ENCODE measurements around the gene ADAMTS12. TPM values are rescaled to one million over a fixed set of nuclear protein-coding genes. Genes with fewer than 3 reads are reported as not detected.

The ADAMTS12 gene
- total RNA-seq, 1 experiment from 2014 or later, result 1.2 TPM

- Mint-ChIP-seq H3K27ac (ENCODE audit: unreplicated experiment) (no peak overlapping the region), H3K9me3 (ENCODE audit: low read depth, unreplicated experiment) (no peaks in the 10 kb centered on the region), H3K36me3 (ENCODE audit: insufficient read depth, unreplicated experiment) (no peaks in the 10 kb centered on the region), H3K4me3 (ENCODE audit: low read depth, unreplicated experiment) (no peak overlapping the region), H3K27me3 (ENCODE audit: unreplicated experiment) (peaks cover 16% of the 10 kb centered on the region), H3K4me1 (ENCODE audit: low read depth, unreplicated experiment) (no peaks in the 10 kb centered on the region)
- BruUV-seq (replicated peaks), result no TSS peak
- DNase-seq, result no peak
- CTCF ChIA-PET, result no interaction called here
- TF ChIP-seq CTCF (IDR thresholded peaks at IDR 0.05; ENCODE audit: unreplicated experiment), result no peak
- intact Hi-C loops (cut with micrococcal nuclease; ENCODE audit: unreplicated experiment), result no loop called here
Observed at GRCh38 chr5:33828626-33829308, 63.0 kb downstream of the ADAMTS12 start.

GRCh38 chr5:33827885-33828284 lies 63.9 kb downstream of the ADAMTS12 start:
- intact Hi-C loops (cut with micrococcal nuclease; ENCODE audit: unreplicated experiment), result no loop called here
- BruUV-seq (replicated peaks), result no TSS peak
- TF ChIP-seq CTCF (IDR thresholded peaks at IDR 0.05; ENCODE audit: unreplicated experiment), result no peak
- Mint-ChIP-seq H3K27ac (ENCODE audit: unreplicated experiment) (no peak overlapping the region), H3K36me3 (ENCODE audit: insufficient read depth, unreplicated experiment) (no peaks in the 10 kb centered on the region), H3K4me1 (ENCODE audit: low read depth, unreplicated experiment) (no peaks in the 10 kb centered on the region), H3K4me3 (ENCODE audit: low read depth, unreplicated experiment) (no peak overlapping the region), H3K27me3 (ENCODE audit: unreplicated experiment) (peaks cover 16% of the 10 kb centered on the region), H3K9me3 (ENCODE audit: low read depth, unreplicated experiment) (no peaks in the 10 kb centered on the region)
- DNase-seq, result no peak
- CTCF ChIA-PET, result no interaction called here

GRCh38 chr5:33827018-33827707 lies 64.6 kb downstream of the ADAMTS12 start:
- intact Hi-C loops (cut with micrococcal nuclease; ENCODE audit: unreplicated experiment), result no loop called here
- H3K4me1 Mint-ChIP-seq (ENCODE audit: low read depth, unreplicated experiment), result no peaks in the 10 kb centered on the region
- TF ChIP-seq CTCF (IDR thresholded peaks at IDR 0.05; ENCODE audit: unreplicated experiment), result no peak
- no peak overlapping the region for H3K27ac Mint-ChIP-seq (ENCODE audit: unreplicated experiment)
- H3K36me3 Mint-ChIP-seq (ENCODE audit: insufficient read depth, unreplicated experiment), result no peaks in the 10 kb centered on the region
- H3K27me3 Mint-ChIP-seq (ENCODE audit: unreplicated experiment), result peaks cover 16% of the 10 kb centered on the region
- no peak overlapping the region for H3K4me3 Mint-ChIP-seq (ENCODE audit: low read depth, unreplicated experiment)
- BruUV-seq (replicated peaks), result no TSS peak
- no peaks in the 10 kb centered on the region for H3K9me3 Mint-ChIP-seq (ENCODE audit: low read depth, unreplicated experiment)
- DNase-seq, result no peak
- CTCF ChIA-PET, result no interaction called here

- Mint-ChIP-seq H3K36me3 (ENCODE audit: insufficient read depth, unreplicated experiment) (no peaks in the 10 kb centered on the region), H3K9me3 (ENCODE audit: low read depth, unreplicated experiment) (no peaks in the 10 kb centered on the region), H3K4me3 (ENCODE audit: low read depth, unreplicated experiment) (no peak overlapping the region), H3K27ac (ENCODE audit: unreplicated experiment) (no peak overlapping the region), H3K27me3 (ENCODE audit: unreplicated experiment) (peaks cover 10% of the 10 kb centered on the region), H3K4me1 (ENCODE audit: low read depth, unreplicated experiment) (no peaks in the 10 kb centered on the region)
- no peak for DNase-seq
- CTCF ChIA-PET, result interaction anchor here (0.6 kb wide), 1 partner anchor 110 kb away, joined by 3 read pairs; no protein-coding TSS in a partner anchor
- no TSS peak for BruUV-seq (replicated peaks)
- intact Hi-C loops (cut with micrococcal nuclease; ENCODE audit: unreplicated experiment), result no loop called here
- TF ChIP-seq CTCF (IDR thresholded peaks at IDR 0.05; ENCODE audit: unreplicated experiment), result no peak
Observed at GRCh38 chr5:33824516-33825195, 67.1 kb downstream of the ADAMTS12 start.

All from Calu3 (cell line).